Uterus (tissue), 2 donors: Measurements from ENCODE around the gene CLASP2.

Experiments used
- POLR2A ChIP-seq, 2 donors: fragments of 450-650 bp; IDR thresholded peaks; one replicate each; pipeline ENCODE4 v1.6.1; 2016; ENCODE audit warnings: antibody characterized with exemption in 2 of 2, mild to moderate bottlenecking in 1 of 2, moderate library complexity in 1 of 2
- TF ChIP-seq, protein P1 (sequence below), 4 experiments: fragments of 200-600 bp in 2 of 4; fragments of 450-650 bp in 2 of 4; sonication (generic) in 2 of 4; IDR thresholded peaks; one replicate each; pipeline ENCODE4 v1.5.1; 2016 to 2019; ENCODE audit warnings: antibody characterized with exemption in 4 of 4, mild to moderate bottlenecking in 2 of 4, moderate library complexity in 1 of 4

GRCh38 chr3:33659856-33660434 lies 58.1 kb downstream of the CLASP2 start:
- no peak for TF ChIP-seq POLR2A (IDR thresholded peaks at IDR 0.05)
- TF ChIP-seq, protein P1, sequence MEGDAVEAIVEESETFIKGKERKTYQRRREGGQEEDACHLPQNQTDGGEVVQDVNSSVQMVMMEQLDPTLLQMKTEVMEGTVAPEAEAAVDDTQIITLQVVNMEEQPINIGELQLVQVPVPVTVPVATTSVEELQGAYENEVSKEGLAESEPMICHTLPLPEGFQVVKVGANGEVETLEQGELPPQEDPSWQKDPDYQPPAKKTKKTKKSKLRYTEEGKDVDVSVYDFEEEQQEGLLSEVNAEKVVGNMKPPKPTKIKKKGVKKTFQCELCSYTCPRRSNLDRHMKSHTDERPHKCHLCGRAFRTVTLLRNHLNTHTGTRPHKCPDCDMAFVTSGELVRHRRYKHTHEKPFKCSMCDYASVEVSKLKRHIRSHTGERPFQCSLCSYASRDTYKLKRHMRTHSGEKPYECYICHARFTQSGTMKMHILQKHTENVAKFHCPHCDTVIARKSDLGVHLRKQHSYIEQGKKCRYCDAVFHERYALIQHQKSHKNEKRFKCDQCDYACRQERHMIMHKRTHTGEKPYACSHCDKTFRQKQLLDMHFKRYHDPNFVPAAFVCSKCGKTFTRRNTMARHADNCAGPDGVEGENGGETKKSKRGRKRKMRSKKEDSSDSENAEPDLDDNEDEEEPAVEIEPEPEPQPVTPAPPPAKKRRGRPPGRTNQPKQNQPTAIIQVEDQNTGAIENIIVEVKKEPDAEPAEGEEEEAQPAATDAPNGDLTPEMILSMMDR (IDR thresholded peaks at IDR 0.05): no peak
